Hepatocyte (in vitro differentiated cells): ENCODE results near the gene MACROD2. TPM values are rescaled to one million over a fixed set of nuclear protein-coding genes. Genes with fewer than 3 reads are reported as not detected.
"Not testable (repeated sequence)": the region's sequence is repeated elsewhere in the genome, so short reads cannot be mapped to it uniquely, and the experiment has no call there.

Experiments
- DNase-seq: peaks from one replicate; pipeline ENCODE4 v3.0.0-alpha.2; 2016; ENCODE audit warnings: low spot score
- H2AFZ ChIP-seq: fragments of 200-600 bp; sonication (generic); 2 replicates; pipeline ENCODE4 v1.6.0; 2016; ENCODE audit warnings: antibody characterized with exemption, mild to moderate bottlenecking
- H3K27ac ChIP-seq: fragments of 200-600 bp; sonication (generic); 2 replicates; pipeline ENCODE4 v1.5.1; 2016; ENCODE audit warnings: mild to moderate bottlenecking
- H3K27me3 ChIP-seq: fragments of 200-600 bp; sonication (generic); 2 replicates; pipeline ENCODE4 v1.6.1; 2016
- H3K36me3 ChIP-seq: fragments of 200-600 bp; sonication (generic); replicated peaks from 2 replicates; pipeline ENCODE4 v1.5.1; 2016; ENCODE audit warnings: low read depth; ENCODE audit not compliant: insufficient read depth
- H3K4me1 ChIP-seq: fragments of 200-600 bp; sonication (generic); 2 replicates; pipeline ENCODE4 v1.5.1; 2016; ENCODE audit warnings: mild to moderate bottlenecking, moderate library complexity; ENCODE audit not compliant: insufficient read depth
- H3K4me2 ChIP-seq: fragments of 200-600 bp; sonication (generic); 2 replicates; pipeline ENCODE4 v1.6.0; 2016
- H3K4me3 ChIP-seq: fragments of 200-600 bp; sonication (generic); 2 replicates; pipeline ENCODE4 v1.5.1; 2016; ENCODE audit warnings: mild to moderate bottlenecking
- H3K79me2 ChIP-seq: fragments of 200-600 bp; sonication (generic); 2 replicates; pipeline ENCODE4 v1.6.0; 2017; ENCODE audit warnings: mild to moderate bottlenecking
- H3K9me2 ChIP-seq: fragments of 200-600 bp; sonication (generic); replicated peaks from 2 replicates; pipeline ENCODE4 v1.6.0; 2017; ENCODE audit warnings: mild to moderate bottlenecking; ENCODE audit not compliant: insufficient read depth
- H3K9me3 ChIP-seq: fragments of 200-600 bp; sonication (generic); 2 replicates; pipeline ENCODE4 v1.5.1; 2016; ENCODE audit warnings: low read depth, mild to moderate bottlenecking
- H4K20me1 ChIP-seq: fragments of 200-600 bp; sonication (generic); 2 replicates; pipeline ENCODE4 v1.6.0; 2016; ENCODE audit warnings: mild to moderate bottlenecking; ENCODE audit not compliant: insufficient read depth, poor library complexity, severe bottlenecking
- CTCF ChIP-seq: fragments of 200-600 bp; sonication (generic); IDR thresholded peaks from 2 replicates; pipeline ENCODE4 v1.5.1; 2016; ENCODE audit warnings: antibody characterized with exemption, mild to moderate bottlenecking; ENCODE audit not compliant: poor library complexity
- EZH2 ChIP-seq: fragments of 200-600 bp; sonication (generic); IDR thresholded peaks from 2 replicates; pipeline ENCODE4 v1.6.1; 2016; ENCODE audit warnings: antibody characterized with exemption, mild to moderate bottlenecking, borderline replicate concordance
- EZH2phosphoT487 ChIP-seq: fragments of 200-600 bp; sonication (generic); IDR thresholded peaks from one replicate; pipeline ENCODE4 v1.6.1; 2018; ENCODE audit warnings: antibody characterized with exemption, mild to moderate bottlenecking, low read depth, moderate library complexity; ENCODE audit not compliant: unreplicated experiment, severe bottlenecking
- WGBS: methylation state at CpG from one replicate; pipeline ENCODE4 v1.1.6; 2016; ENCODE audit warnings: low lambda C conversion rate; ENCODE audit errors: missing lambda C conversion rate; 5-methylcytosine and 5-hydroxymethylcytosine counted together
- polyA plus RNA-seq: library from polyadenylated mRNA; unstranded; fragments of >200 nt; fragmentation: Nextera tagmentation; extraction: Ambion mirVana; gene quantifications from 2 replicates; pipeline ENCODE4 v1.2.1, GENCODE V29; 2016
- total RNA-seq: library from RNA; depleted of rRNA; stranded (reverse); fragments of >200 nt; gene quantifications from 2 replicates; pipeline ENCODE4 v1.2.3, GENCODE V29; 2014

MACROD2 gene
- total and polyA plus RNA-seq, 2 experiments from 2014 or later, result 2.4 to 3.1 TPM

GRCh38 chr20:14260367-14260766 is 265.1 kb downstream of the MACROD2 start:
- TF ChIP-seq EZH2, result no peak
- no peak for TF ChIP-seq EZH2phosphoT487
- no peak for TF ChIP-seq CTCF
- Histone ChIP-seq H3K4me3 (no peak overlapping the region), H2AFZ (no peak overlapping the region), H3K27ac (no peak overlapping the region), H3K27me3 (no peaks in the 10 kb centered on the region), H3K79me2 (no peaks in the 10 kb centered on the region), H3K36me3 (no peaks in the 10 kb centered on the region), H3K9me3 (no peaks in the 10 kb centered on the region), H3K4me2 (no peak overlapping the region), H3K9me2 (no peaks in the 10 kb centered on the region), H4K20me1 (no peaks in the 10 kb centered on the region), H3K4me1 (no peaks in the 10 kb centered on the region)
- no peak for DNase-seq
- WGBS, result 84% methylated on average over 1 of the region's 1 CpG

- Histone ChIP-seq H3K27me3 (no peaks in the 10 kb centered on the region), H3K9me2 (no peaks in the 10 kb centered on the region), H2AFZ (no peak overlapping the region), H3K9me3 (no peaks in the 10 kb centered on the region), H3K36me3 (no peaks in the 10 kb centered on the region), H3K4me1 (no peaks in the 10 kb centered on the region), H4K20me1 (no peaks in the 10 kb centered on the region), H3K27ac (no peak overlapping the region), H3K4me2 (no peak overlapping the region), H3K79me2 (no peaks in the 10 kb centered on the region), H3K4me3 (no peak overlapping the region)
- DNase-seq, result peak; percentile 21
- TF ChIP-seq CTCF (peak; percentile 36), EZH2 (no peak), EZH2phosphoT487 (no peak)
Observed at GRCh38 chr20:14264869-14265268, 269.6 kb downstream of the MACROD2 start.

DNA sequence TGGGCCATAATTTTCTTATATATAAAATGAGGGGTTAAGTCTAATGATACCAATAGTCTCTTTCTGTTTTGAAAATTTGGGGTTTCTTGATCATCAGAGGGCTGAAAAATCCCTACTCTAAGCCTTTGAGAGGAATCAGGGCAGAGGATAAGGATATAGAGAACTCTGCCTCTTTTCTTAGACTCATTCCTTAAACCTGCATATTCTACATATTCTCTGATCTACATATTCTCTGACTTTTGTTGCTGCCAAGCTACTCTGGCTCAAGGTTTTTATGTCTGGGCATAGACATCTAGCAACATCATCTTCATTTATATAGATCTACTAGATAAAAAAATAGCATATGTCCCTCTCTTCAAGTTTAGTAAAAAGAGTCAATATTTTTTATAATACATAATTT is 270.9 kb downstream of the MACROD2 start:
- Histone ChIP-seq H3K4me1 (no peaks in the 10 kb centered on the region), H4K20me1 (no peaks in the 10 kb centered on the region), H3K4me2 (no peak overlapping the region), H3K79me2 (no peaks in the 10 kb centered on the region), H3K27me3 (no peaks in the 10 kb centered on the region), H2AFZ (no peak overlapping the region), H3K27ac (no peak overlapping the region), H3K9me2 (no peaks in the 10 kb centered on the region), H3K4me3 (no peak overlapping the region), H3K9me3 (no peaks in the 10 kb centered on the region), H3K36me3 (no peaks in the 10 kb centered on the region)
- no peak for DNase-seq
- TF ChIP-seq EZH2phosphoT487 (no peak), EZH2 (no peak), CTCF (no peak)

DNA sequence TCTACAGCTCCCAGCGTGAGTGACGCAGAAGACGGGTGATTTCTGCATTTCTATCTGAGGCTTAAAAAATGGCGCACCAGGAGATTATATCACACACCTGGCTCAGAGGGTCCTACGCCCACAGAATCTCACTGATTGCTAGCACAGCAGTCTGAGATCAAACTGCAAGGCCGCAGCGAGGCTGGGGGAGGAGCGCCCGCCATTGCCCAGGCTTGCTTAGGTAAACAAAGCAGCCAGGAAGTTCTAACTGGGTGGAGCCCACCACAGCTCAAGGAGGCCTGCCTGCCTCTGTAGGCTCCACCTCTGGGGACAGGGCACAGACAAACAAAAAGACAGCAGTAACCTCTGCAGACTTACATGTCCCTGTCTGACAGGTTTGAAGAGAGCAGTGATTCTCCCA is 275.4 kb downstream of the MACROD2 start:
- H3K9me3 ChIP-seq, H3K4me3 ChIP-seq, H3K9me2 ChIP-seq, H3K4me2 ChIP-seq, H3K4me1 ChIP-seq, H3K36me3 ChIP-seq, H3K27me3 ChIP-seq, H3K79me2 ChIP-seq, H3K27ac ChIP-seq, H2AFZ ChIP-seq, DNase-seq, H4K20me1 ChIP-seq: not testable (repeated sequence)
- 92% methylated on average over 9 of the region's 9 CpGs for WGBS
